Uterus (tissue), 4 donors: Measurements from ENCODE around the gene MLEC. TPM values are rescaled to one million over a fixed set of nuclear protein-coding genes. Genes with fewer than 3 reads are reported as not detected.

Source experiments
- DNase-seq, 2 donors: peaks; one replicate each; pipeline ENCODE4 v3.0.0-alpha.2; 2019 to 2020
- H3K27ac ChIP-seq, 2 donors: fragments of 200-600 bp; sonication (generic); 1 replicate in 1 of 2; 2 replicates in 1 of 2; pipeline ENCODE4 v1.5.1; 2016 to 2018
- H3K27me3 ChIP-seq, 2 donors: fragments of 200-600 bp; sonication (generic); one replicate each; pipeline ENCODE4 v1.5.1; 2018 to 2019; ENCODE audit warnings: control low read depth in 1 of 2
- H3K36me3 ChIP-seq, 2 donors: fragments of 200-600 bp; sonication (generic); one replicate each; pipeline ENCODE4 v1.5.1; 2019; ENCODE audit warnings: control low read depth in 1 of 2
- H3K4me1 ChIP-seq, 2 donors: fragments of 200-600 bp; sonication (generic); one replicate each; pipeline ENCODE4 v1.5.1; 2018 to 2019; ENCODE audit warnings: control low read depth in 1 of 2
- H3K4me3 ChIP-seq, 2 donors: fragments of 200-600 bp; sonication (generic); 1 replicate in 1 of 2; 2 replicates in 1 of 2; pipeline ENCODE4 v1.5.1; 2018 to 2019; ENCODE audit warnings: mild to moderate bottlenecking in 1 of 2
- H3K9me3 ChIP-seq, 2 donors: fragments of 200-600 bp; sonication (generic); one replicate each; pipeline ENCODE4 v1.5.1; 2019; ENCODE audit warnings: control low read depth in 1 of 2
- CTCF ChIP-seq, 4 experiments: fragments of 200-600 bp in 2 of 4; fragments of 450-650 bp in 2 of 4; sonication (generic) in 2 of 4; IDR thresholded peaks; one replicate each; pipeline ENCODE4 v1.5.1; 2016 to 2019; ENCODE audit warnings: antibody characterized with exemption in 4 of 4, mild to moderate bottlenecking in 2 of 4, moderate library complexity in 1 of 4
- POLR2A ChIP-seq, 2 donors: fragments of 450-650 bp; IDR thresholded peaks; one replicate each; pipeline ENCODE4 v1.6.1; 2016; ENCODE audit warnings: antibody characterized with exemption in 2 of 2, mild to moderate bottlenecking in 1 of 2, moderate library complexity in 1 of 2
- intact Hi-C: fragments of 100-400 bp; cut with DNase I; formaldehyde crosslinking; loops from one replicate; pipeline ENCODE4 v1.15.1; 2023; ENCODE audit warnings: low total_unique reads
- total RNA-seq, 4 donors: library from RNA; depleted of rRNA in 3 of 4; stranded (reverse); fragments of >200 nt in 3 of 4; gene quantifications; one replicate each; pipeline versions ENCODE4 v1.1.0 to v1.2.4, GENCODE V29; 2014 to 2023
- donor health status: DM: yes; HTN: yes; CAD: no.

The MLEC gene
- total RNA-seq, 4 donors from 2014 or later = 15.6 to 108 (median 53.5) TPM

GRCh38 chr12:120713861-120714482, 27.0 kb downstream of the MLEC start:
- no peak for TF ChIP-seq POLR2A (IDR thresholded peaks at IDR 0.05)
- TF ChIP-seq CTCF (IDR thresholded peaks at IDR 0.05) = peak; percentile 72 to 87 (median 83)
- no peaks in the 10 kb centered on the region for H3K36me3 ChIP-seq
- H3K4me3 ChIP-seq = no peak overlapping the region
- no peak overlapping the region for H3K27ac ChIP-seq
- H3K4me1 ChIP-seq = peaks cover 0 to 7% of the 10 kb centered on the region in 2 donors
- intact Hi-C loops = loop anchor here (5.0 kb wide), 1 partner anchor 67 kb away; no protein-coding TSS in a partner anchor
- H3K9me3 ChIP-seq = no peaks in the 10 kb centered on the region
- H3K27me3 ChIP-seq = no peaks in the 10 kb centered on the region
- peak; percentile 46 to 79 for DNase-seq

- H3K4me3 ChIP-seq = no peak overlapping the region
- no peaks in the 10 kb centered on the region for H3K4me1 ChIP-seq
- H3K27ac ChIP-seq = no peak overlapping the region
- TF ChIP-seq CTCF (IDR thresholded peaks at IDR 0.05) (no peak), POLR2A (IDR thresholded peaks at IDR 0.05) (no peak)
- H3K36me3 ChIP-seq = no peaks in the 10 kb centered on the region
- no peaks in the 10 kb centered on the region for H3K9me3 ChIP-seq
- DNase-seq = no peak
- no peaks in the 10 kb centered on the region for H3K27me3 ChIP-seq
- intact Hi-C loops = no loop called here
Observed at GRCh38 chr12:120718055-120718454, 31.1 kb downstream of the MLEC start.

- DNase-seq = no peak
- Histone ChIP-seq H3K27me3 (no peaks in the 10 kb centered on the region), H3K27ac (no peak overlapping the region), H3K9me3 (no peaks in the 10 kb centered on the region), H3K36me3 (no peaks in the 10 kb centered on the region), H3K4me3 (no peak overlapping the region), H3K4me1 (no peaks in the 10 kb centered on the region)
- intact Hi-C loops = no loop called here
- TF ChIP-seq CTCF (IDR thresholded peaks at IDR 0.05) = no peak
- TF ChIP-seq POLR2A (IDR thresholded peaks at IDR 0.05) = no peak
Observed at GRCh38 chr12:120719072-120719471, 32.1 kb downstream of the MLEC start.

GRCh38 chr12:120719496-120720233, 32.7 kb downstream of the MLEC start:
- no peak for DNase-seq
- no peaks in the 10 kb centered on the region for H3K36me3 ChIP-seq
- H3K9me3 ChIP-seq = no peaks in the 10 kb centered on the region
- intact Hi-C loops = no loop called here
- no peaks in the 10 kb centered on the region for H3K27me3 ChIP-seq
- H3K4me3 ChIP-seq = no peak overlapping the region
- H3K4me1 ChIP-seq = no peaks in the 10 kb centered on the region
- H3K27ac ChIP-seq = no peak overlapping the region
- TF ChIP-seq POLR2A (IDR thresholded peaks at IDR 0.05) = no peak
- TF ChIP-seq CTCF (IDR thresholded peaks at IDR 0.05) = no peak

- TF ChIP-seq POLR2A (IDR thresholded peaks at IDR 0.05) (no peak), CTCF (IDR thresholded peaks at IDR 0.05) (no peak)
- no peaks in the 10 kb centered on the region for H3K36me3 ChIP-seq
- H3K4me3 ChIP-seq = no peak overlapping the region
- intact Hi-C loops = no loop called here
- H3K27ac ChIP-seq = no peak overlapping the region
- H3K27me3 ChIP-seq = no peaks in the 10 kb centered on the region
- no peaks in the 10 kb centered on the region for H3K4me1 ChIP-seq
- H3K9me3 ChIP-seq = no peaks in the 10 kb centered on the region
- DNase-seq = no peak
Observed at GRCh38 chr12:120720234-120720986, 33.5 kb downstream of the MLEC start.
